PC-3 (cell line): ENCODE measurements around the gene BACH2.

Experiments
- CTCF ChIP-seq: fragments of 300-600 bp; sonication (generic); conservative IDR thresholded peaks from 2 replicates; pipeline ENCODE4 v1.5.1; 2017; ENCODE audit warnings: antibody characterized with exemption, low read depth, mild to moderate bottlenecking, low read length
- EZH2 ChIP-seq: fragments of 300-600 bp; sonication (generic); IDR thresholded peaks from one replicate; pipeline ENCODE4 v1.6.1; 2017; ENCODE audit warnings: antibody characterized with exemption, mild to moderate bottlenecking, low read length; ENCODE audit not compliant: unreplicated experiment

- no peak for TF ChIP-seq CTCF
- no peak for TF ChIP-seq EZH2
Measured at GRCh38 chr6:90126839-90127238, 169.8 kb downstream of the BACH2 start.
